Measurements from ENCODE around the gene C11orf58.
A peak's percentile ranks its signal among the peaks of the same experiment; 100 is the strongest.

C11orf58 gene

GRCh38 chr11:16793511-16793910, 55.1 kb downstream of the C11orf58 start:
- peaks cover 0 to 18% (median 0%) of the 10 kb centered on the region in 3 donors for H3K36me3 ChIP-seq
- intact Hi-C loops (cut with DNase I; ENCODE audit: low total_unique reads): no loop called here
- DNase-seq: no peak

GRCh38 chr11:16794047-16794818, 55.8 kb downstream of the C11orf58 start:
- H3K27ac ChIP-seq: no peak overlapping the region
- H3K4me3 ChIP-seq: no peak overlapping the region
- intact Hi-C loops (cut with DNase I; ENCODE audit: low total_unique reads): no loop called here
- H3K36me3 ChIP-seq: peaks cover 0 to 14% (median 0%) of the 10 kb centered on the region in 3 donors
- TF ChIP-seq CTCF (IDR thresholded peaks at IDR 0.05): no peak
- peaks cover 0 to 38% (median 26%) of the 10 kb centered on the region in 4 donors for H3K4me1 ChIP-seq
- no peaks in the 10 kb centered on the region for H3K9me3 ChIP-seq
- no peak for DNase-seq
- no peaks in the 10 kb centered on the region for H3K27me3 ChIP-seq

More at GRCh38 chr11:16793511-16793910, 55.1 kb downstream of the C11orf58 start:
- Histone ChIP-seq H3K9me3 (no peaks in the 10 kb centered on the region), H3K4me3 (no peak overlapping the region), H3K27me3 (no peaks in the 10 kb centered on the region), H3K27ac (peak overlapping the region; percentile 42 to 63), H3K4me1 (peaks cover 0 to 42% (median 27%) of the 10 kb centered on the region in 4 donors)
- no peak for TF ChIP-seq CTCF (IDR thresholded peaks at IDR 0.05)

- peak in 1 of 2 donors; percentile 64 for DNase-seq
- no peaks in the 10 kb centered on the region for H3K9me3 ChIP-seq
- peaks cover 0 to 37% (median 26%) of the 10 kb centered on the region in 4 donors for H3K4me1 ChIP-seq
- H3K27ac ChIP-seq: no peak overlapping the region
- H3K27me3 ChIP-seq: no peaks in the 10 kb centered on the region
- TF ChIP-seq CTCF (IDR thresholded peaks at IDR 0.05): no peak
- H3K4me3 ChIP-seq: no peak overlapping the region
- intact Hi-C loops (cut with DNase I; ENCODE audit: low total_unique reads): no loop called here
- peaks cover 0 to 16% (median 0%) of the 10 kb centered on the region in 3 donors for H3K36me3 ChIP-seq
Measured at GRCh38 chr11:16795146-16795545, 56.7 kb downstream of the C11orf58 start.

GRCh38 chr11:16796311-16796710, 57.9 kb downstream of the C11orf58 start:
- Histone ChIP-seq H3K36me3 (peaks cover 0 to 18% (median 0%) of the 10 kb centered on the region in 3 donors), H3K4me3 (no peak overlapping the region), H3K9me3 (no peaks in the 10 kb centered on the region), H3K27ac (no peak overlapping the region), H3K27me3 (no peaks in the 10 kb centered on the region), H3K4me1 (peaks cover 0 to 26% (median 16%) of the 10 kb centered on the region in 4 donors)
- intact Hi-C loops (cut with DNase I; ENCODE audit: low total_unique reads): no loop called here
- TF ChIP-seq CTCF (IDR thresholded peaks at IDR 0.05): no peak
- DNase-seq: no peak

- no peak overlapping the region for H3K27ac ChIP-seq
- no peak overlapping the region for H3K4me3 ChIP-seq
- H3K4me1 ChIP-seq: peaks cover 0 to 12% (median 10%) of the 10 kb centered on the region in 4 donors
- no peak for TF ChIP-seq CTCF (IDR thresholded peaks at IDR 0.05)
- peaks cover 0 to 32% (median 0%) of the 10 kb centered on the region in 3 donors for H3K36me3 ChIP-seq
- H3K27me3 ChIP-seq: no peaks in the 10 kb centered on the region
- no peaks in the 10 kb centered on the region for H3K9me3 ChIP-seq
- intact Hi-C loops (cut with DNase I; ENCODE audit: low total_unique reads): no loop called here
- no peak for DNase-seq
Measured at GRCh38 chr11:16797776-16798175, 59.3 kb downstream of the C11orf58 start.

All from tibial artery (tissue), 4 donors.